ENCODE data around the gene MAGEF1. TPM values are rescaled to one million over a fixed set of nuclear protein-coding genes. Genes with fewer than 3 reads are reported as not detected.

MAGEF1 gene
- total RNA-seq, 3 donors from 2014 or later (not counting 1 experiment from before 2014, with no cell fraction given) = 8.1 to 12.6 (median 11.4) TPM

GRCh38 chr3:184725176-184725719, 13.4 kb upstream of the MAGEF1 start:
- Histone ChIP-seq H3K27me3 (ENCODE audit: control insufficient read depth, insufficient read depth, low read length) (no peaks in the 10 kb centered on the region), H3K4me3 (ENCODE audit: low read length) (no peak overlapping the region), H3K9me3 (ENCODE audit: control insufficient read depth, insufficient read depth, low read length) (no peaks in the 10 kb centered on the region), H3K4me1 (ENCODE audit: control insufficient read depth, insufficient read depth, low read length) (no peaks in the 10 kb centered on the region), H3K36me3 (ENCODE audit: control insufficient read depth, insufficient read depth, low read length) (no peaks in the 10 kb centered on the region), H3K27ac (ENCODE audit: low read length) (no peak overlapping the region)
- Mint-ChIP-seq H3K4me1 (no peaks in the 10 kb centered on the region), H3K36me3 (no peaks in the 10 kb centered on the region), H3K9me3 (no peaks in the 10 kb centered on the region), H3K27me3 (ENCODE audit: low read depth in 2 of 2) (peaks cover 15 to 31% of the 10 kb centered on the region in 2 donors), H3K4me3 (no peak overlapping the region), H3K27ac (no peak overlapping the region)
- TF ChIP-seq CTCF (IDR thresholded peaks at IDR 0.05) = no peak
- intact Hi-C loops (cut with micrococcal nuclease) = no loop called here
- DNase-seq (no peak), ATAC-seq (no peak)
- WGBS (ENCODE audit: insufficient coverage) = 93% methylated on average over 11 of the region's 12 CpGs

GRCh38 chr3:184724699-184725098, 12.8 kb upstream of the MAGEF1 start:
- ATAC-seq (no peak), DNase-seq (no peak)
- Histone ChIP-seq H3K9me3 (ENCODE audit: control insufficient read depth, insufficient read depth, low read length) (no peaks in the 10 kb centered on the region), H3K27ac (ENCODE audit: low read length) (no peak overlapping the region), H3K36me3 (ENCODE audit: control insufficient read depth, insufficient read depth, low read length) (no peaks in the 10 kb centered on the region), H3K4me1 (ENCODE audit: control insufficient read depth, insufficient read depth, low read length) (no peaks in the 10 kb centered on the region), H3K27me3 (ENCODE audit: control insufficient read depth, insufficient read depth, low read length) (no peaks in the 10 kb centered on the region), H3K4me3 (ENCODE audit: low read length) (no peak overlapping the region)
- TF ChIP-seq CTCF (IDR thresholded peaks at IDR 0.05) = no peak
- Mint-ChIP-seq H3K9me3 (no peaks in the 10 kb centered on the region), H3K27me3 (ENCODE audit: low read depth in 2 of 2) (peaks cover 12 to 31% of the 10 kb centered on the region in 2 donors), H3K4me3 (no peak overlapping the region), H3K36me3 (no peaks in the 10 kb centered on the region), H3K4me1 (no peaks in the 10 kb centered on the region), H3K27ac (no peak overlapping the region)
- no CpG with 5 or more reads among the region's 4 CpGs for WGBS (ENCODE audit: insufficient coverage)
- intact Hi-C loops (cut with micrococcal nuclease) = no loop called here

DNA sequence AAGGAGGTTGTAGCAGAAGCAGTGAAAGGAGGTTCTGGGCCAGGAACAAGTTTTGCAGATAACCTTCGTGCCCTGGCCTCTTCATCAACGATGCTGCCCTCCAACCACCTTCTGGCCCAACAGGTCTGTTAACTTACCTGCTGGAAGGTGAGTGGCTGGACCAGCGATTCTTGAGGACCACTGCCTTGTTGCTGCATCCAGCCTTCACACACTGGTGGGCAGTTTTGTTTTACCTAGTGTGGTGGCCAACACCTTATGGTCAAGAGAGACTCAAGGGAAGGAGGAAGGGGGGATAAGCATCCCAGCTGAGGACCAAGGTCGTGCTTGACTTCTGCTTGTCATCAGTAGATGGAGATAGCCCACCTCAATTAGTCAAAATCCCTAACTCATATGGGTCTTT, 7.8 kb upstream of the MAGEF1 start:
- DNase-seq (no peak), ATAC-seq (no peak)
- no peaks in the 10 kb centered on the region for H3K9me3 ChIP-seq (ENCODE audit: control insufficient read depth, insufficient read depth, low read length)
- no peak overlapping the region for H3K4me3 ChIP-seq (ENCODE audit: low read length)
- intact Hi-C loops (cut with micrococcal nuclease) = no loop called here
- no peak overlapping the region for H3K27ac Mint-ChIP-seq
- H3K9me3 Mint-ChIP-seq = no peaks in the 10 kb centered on the region
- 93% methylated on average over 3 of the region's 4 CpGs for WGBS (ENCODE audit: insufficient coverage)
- no peaks in the 10 kb centered on the region for H3K27me3 ChIP-seq (ENCODE audit: control insufficient read depth, insufficient read depth, low read length)
- TF ChIP-seq CTCF (IDR thresholded peaks at IDR 0.05) = no peak
- H3K27me3 Mint-ChIP-seq (ENCODE audit: low read depth in 2 of 2) = peaks cover 0 to 25% of the 10 kb centered on the region in 2 donors
- H3K36me3 ChIP-seq (ENCODE audit: control insufficient read depth, insufficient read depth, low read length) = no peaks in the 10 kb centered on the region
- H3K36me3 Mint-ChIP-seq = no peaks in the 10 kb centered on the region
- H3K4me3 Mint-ChIP-seq = no peak overlapping the region
- no peaks in the 10 kb centered on the region for H3K4me1 Mint-ChIP-seq
- H3K4me1 ChIP-seq (ENCODE audit: control insufficient read depth, insufficient read depth, low read length) = no peaks in the 10 kb centered on the region
- no peak overlapping the region for H3K27ac ChIP-seq (ENCODE audit: low read length)

DNA sequence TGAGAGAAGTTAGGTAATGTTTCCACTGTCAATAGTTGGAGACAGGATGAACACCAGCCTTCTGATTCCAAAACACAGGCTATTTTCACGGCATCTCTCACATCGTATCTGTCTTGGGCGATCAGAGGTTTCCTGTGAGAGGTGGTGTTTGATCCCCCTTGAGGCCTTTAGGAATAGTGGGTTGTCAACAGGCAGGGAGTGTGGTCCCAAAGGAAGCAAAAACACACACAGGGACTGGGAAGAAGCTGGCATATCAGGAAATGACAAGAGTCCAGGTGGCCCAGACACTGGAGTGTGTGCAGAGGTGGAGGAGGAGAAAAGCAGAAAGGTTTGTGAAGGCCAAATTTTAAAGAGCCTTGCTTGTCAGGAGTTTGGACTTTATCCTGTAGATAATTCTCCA, 6.6 kb upstream of the MAGEF1 start:
- WGBS (ENCODE audit: insufficient coverage) = 93% methylated on average over 3 of the region's 3 CpGs

More for the DNA sequence above, 6.6 kb upstream of the MAGEF1 start:
- Histone ChIP-seq H3K4me3 (ENCODE audit: low read length) (no peak overlapping the region), H3K4me1 (ENCODE audit: control insufficient read depth, insufficient read depth, low read length) (no peaks in the 10 kb centered on the region), H3K36me3 (ENCODE audit: control insufficient read depth, insufficient read depth, low read length) (no peaks in the 10 kb centered on the region), H3K9me3 (ENCODE audit: control insufficient read depth, insufficient read depth, low read length) (no peaks in the 10 kb centered on the region), H3K27me3 (ENCODE audit: control insufficient read depth, insufficient read depth, low read length) (no peaks in the 10 kb centered on the region), H3K27ac (ENCODE audit: low read length) (no peak overlapping the region)
- H3K27ac Mint-ChIP-seq = no peak overlapping the region
- ATAC-seq = no peak
- intact Hi-C loops (cut with micrococcal nuclease) = no loop called here
- no peak overlapping the region for H3K4me3 Mint-ChIP-seq
- no peak for TF ChIP-seq CTCF (IDR thresholded peaks at IDR 0.05)
- H3K36me3 Mint-ChIP-seq = no peaks in the 10 kb centered on the region
- no peak for DNase-seq
- H3K27me3 Mint-ChIP-seq (ENCODE audit: low read depth in 2 of 2) = peaks cover 0 to 13% of the 10 kb centered on the region in 2 donors
- no peaks in the 10 kb centered on the region for H3K4me1 Mint-ChIP-seq
- no peaks in the 10 kb centered on the region for H3K9me3 Mint-ChIP-seq
